Bronchial epithelial cell (primary cell): ENCODE results near the gene SLC6A18. TPM values are rescaled to one million over a fixed set of nuclear protein-coding genes. Genes with fewer than 3 reads are reported as not detected.

Experiments
- DNase-seq: peaks from one replicate; pipeline ENCODE4 v3.0.0-alpha.2; 2010; ENCODE audit warnings: low read depth
- FAIRE-seq: peaks from 2 replicates; lab custom pipeline; 2011; peaks lifted over from hg19 to GRCh38; lab: Jason Lieb, UNC
- H3K27me3 ChIP-seq: 2 replicates; pipeline ENCODE4 v1.5.1; 2011; ENCODE audit warnings: low read length; ENCODE audit not compliant: control insufficient read depth, insufficient read depth
- H3K36me3 ChIP-seq: 2 replicates; pipeline ENCODE4 v1.5.1; 2011; ENCODE audit warnings: low read length; ENCODE audit not compliant: control insufficient read depth, insufficient read depth
- H3K4me3 ChIP-seq: 2 replicates; pipeline ENCODE4 v1.5.1; 2011; ENCODE audit warnings: mild to moderate bottlenecking, low read depth, low read length, control low read depth
- CTCF ChIP-seq: IDR thresholded peaks from 2 replicates; pipeline ENCODE4 v1.5.1; 2011; ENCODE audit warnings: mild to moderate bottlenecking, moderate library complexity, low read length, control low read depth, inconsistent platforms; ENCODE audit not compliant: insufficient read depth, severe bottlenecking
- total RNA-seq: library from RNA; depleted of rRNA; stranded (reverse); fragments of >200 nt; gene quantifications from 2 replicates; pipeline ENCODE4 v1.2.1, GENCODE V29; 2014

SLC6A18 gene
- total RNA-seq, 1 donor from 2014 or later = not detected

- Histone ChIP-seq H3K4me3 (no peak overlapping the region), H3K27me3 (peaks cover 2% of the 10 kb centered on the region), H3K36me3 (no peaks in the 10 kb centered on the region)
- DNase-seq = no peak
- TF ChIP-seq CTCF = no peak
- no peak for FAIRE-seq
Observed at GRCh38 chr5:1182633-1183423, 42.4 kb upstream of the SLC6A18 start.

DNA sequence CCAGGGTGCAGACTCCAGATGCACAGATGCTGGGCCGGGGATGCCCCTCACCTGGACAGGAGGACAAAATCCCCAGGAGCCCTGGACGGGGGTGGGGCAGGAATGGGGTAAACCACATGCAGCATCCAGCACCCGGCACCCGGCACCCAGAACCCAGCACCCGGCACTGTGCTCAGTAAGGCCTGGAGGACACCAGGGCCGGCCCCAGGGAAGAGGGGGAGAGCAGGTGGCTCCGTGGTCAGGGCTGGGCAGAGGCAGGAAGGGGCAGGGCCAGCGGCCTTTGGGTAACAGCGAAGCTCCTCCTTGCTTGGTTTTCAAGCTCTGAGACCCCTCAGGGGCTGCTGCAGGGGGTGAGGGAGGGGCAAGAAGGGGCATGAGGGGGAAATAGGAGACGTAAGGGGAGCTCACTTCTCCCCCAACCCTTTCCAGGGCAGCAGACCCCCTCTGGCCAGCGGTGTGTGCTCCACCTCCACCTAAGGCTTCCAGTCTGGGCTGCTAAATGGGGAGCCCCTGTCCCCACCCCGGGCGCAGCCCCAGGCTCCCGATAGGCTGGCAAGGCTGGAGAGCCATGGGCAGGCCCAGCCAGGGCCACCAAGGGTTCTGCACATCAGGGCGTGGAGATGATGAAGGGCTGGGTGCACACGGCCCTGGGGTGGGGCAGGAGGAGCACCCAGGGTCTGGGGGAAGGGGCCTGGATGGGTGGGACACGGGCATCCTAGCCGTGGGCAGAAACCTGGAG lies 41.6 kb upstream of the SLC6A18 start:
- no peak for DNase-seq
- H3K4me3 ChIP-seq = no peak overlapping the region
- FAIRE-seq = no peak
- peaks cover 2% of the 10 kb centered on the region for H3K27me3 ChIP-seq
- no peaks in the 10 kb centered on the region for H3K36me3 ChIP-seq
- no peak for TF ChIP-seq CTCF

- Histone ChIP-seq H3K36me3 (no peaks in the 10 kb centered on the region), H3K27me3 (peaks cover 2% of the 10 kb centered on the region), H3K4me3 (no peak overlapping the region)
- DNase-seq = no peak
- no peak for FAIRE-seq
- TF ChIP-seq CTCF = no peak
Observed at GRCh38 chr5:1184163-1184470, 41.1 kb upstream of the SLC6A18 start.

DNA sequence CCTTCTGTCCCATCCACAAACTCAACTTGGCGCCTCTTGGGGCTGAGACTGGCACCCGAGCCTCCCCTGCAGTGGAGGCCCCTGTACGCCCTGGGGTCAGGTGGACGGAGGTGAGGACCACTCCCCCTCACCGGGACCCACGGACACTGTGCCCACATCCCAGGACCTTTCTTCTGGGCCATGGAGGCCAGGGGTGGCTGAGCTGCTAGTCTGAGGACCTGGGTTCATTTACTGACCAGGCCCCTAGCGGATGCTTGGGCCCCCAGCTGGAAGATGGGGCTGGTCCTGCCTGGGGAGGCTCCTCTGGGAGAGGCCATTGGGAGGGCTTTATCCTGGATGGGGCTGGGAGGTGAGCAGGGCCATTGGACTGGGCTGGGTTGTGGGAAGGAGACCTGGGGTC lies 40.7 kb upstream of the SLC6A18 start:
- no peak for DNase-seq
- no peak for TF ChIP-seq CTCF
- no peaks in the 10 kb centered on the region for H3K36me3 ChIP-seq
- no peak overlapping the region for H3K4me3 ChIP-seq
- H3K27me3 ChIP-seq = peaks cover 2% of the 10 kb centered on the region
- no peak for FAIRE-seq

DNA sequence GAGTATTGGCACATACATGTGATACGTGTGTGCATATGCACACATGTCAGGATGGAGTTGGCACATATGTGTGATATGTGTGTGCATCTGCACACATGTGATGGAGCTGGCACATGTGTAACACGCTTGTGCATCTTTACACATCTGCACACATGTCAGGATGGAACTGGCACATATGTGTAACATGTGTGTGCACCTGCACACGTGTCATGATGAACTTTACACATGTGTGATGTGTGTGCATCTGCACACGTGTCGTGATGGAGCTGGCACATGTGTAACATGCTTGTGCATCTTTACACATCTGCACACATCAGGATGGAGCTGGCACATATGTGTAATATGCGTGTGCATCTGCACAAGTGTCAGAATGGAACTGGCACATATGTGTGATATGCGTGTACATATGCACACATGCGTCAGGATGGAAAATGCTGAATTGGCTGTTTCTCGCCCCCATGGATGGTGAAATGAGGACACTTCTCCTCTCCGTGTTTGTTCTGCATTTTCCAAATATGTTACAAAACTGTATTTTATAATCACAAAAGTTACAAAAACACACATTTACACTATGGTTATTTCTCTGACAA lies 40.0 kb upstream of the SLC6A18 start:
- FAIRE-seq (peak; percentile 75), DNase-seq (no peak)
- no peak overlapping the region for H3K4me3 ChIP-seq
- no peak for TF ChIP-seq CTCF
- peaks cover 2% of the 10 kb centered on the region for H3K27me3 ChIP-seq
- no peaks in the 10 kb centered on the region for H3K36me3 ChIP-seq
